SIG-M5 treated with dmso at 0.1 percent for 504 hours (cell line): ENCODE results near the gene AAK1.

ENCODE experiments used
- DNase-seq: peaks from one replicate; lab custom pipeline; 2025; ENCODE audit not compliant: unreplicated experiment; lab: John Stamatoyannopoulos, UW

The AAK1 gene

DNA sequence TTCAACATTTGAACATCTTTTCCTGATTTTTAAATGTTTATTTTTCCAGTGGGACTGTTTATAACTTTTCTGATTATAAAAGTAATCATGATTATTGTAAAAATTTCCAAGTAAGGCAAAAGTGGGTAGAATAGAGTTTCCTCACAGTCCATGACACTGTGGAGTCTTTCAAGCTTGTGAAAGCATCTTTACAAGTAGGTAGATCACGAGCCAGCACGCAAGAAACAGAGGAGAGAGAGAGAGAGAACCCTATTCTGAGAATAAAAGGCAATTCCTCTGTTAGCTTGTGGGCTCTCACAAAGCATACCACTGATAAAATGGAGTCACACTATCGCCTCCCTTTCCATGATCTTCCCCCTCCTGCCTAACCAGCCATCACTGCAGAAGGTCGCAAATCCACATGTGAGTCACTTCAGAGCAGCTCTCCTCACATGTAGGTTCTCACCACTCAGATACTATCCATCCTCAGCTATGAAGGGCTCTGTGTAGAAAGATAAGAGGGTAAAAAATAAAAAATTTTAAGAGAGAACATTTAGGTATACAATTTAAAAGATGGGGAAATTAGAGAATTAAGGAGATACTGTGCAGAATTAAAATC is 40.3 kb downstream of the AAK1 start:
- DNase-seq, result no peak

DNA sequence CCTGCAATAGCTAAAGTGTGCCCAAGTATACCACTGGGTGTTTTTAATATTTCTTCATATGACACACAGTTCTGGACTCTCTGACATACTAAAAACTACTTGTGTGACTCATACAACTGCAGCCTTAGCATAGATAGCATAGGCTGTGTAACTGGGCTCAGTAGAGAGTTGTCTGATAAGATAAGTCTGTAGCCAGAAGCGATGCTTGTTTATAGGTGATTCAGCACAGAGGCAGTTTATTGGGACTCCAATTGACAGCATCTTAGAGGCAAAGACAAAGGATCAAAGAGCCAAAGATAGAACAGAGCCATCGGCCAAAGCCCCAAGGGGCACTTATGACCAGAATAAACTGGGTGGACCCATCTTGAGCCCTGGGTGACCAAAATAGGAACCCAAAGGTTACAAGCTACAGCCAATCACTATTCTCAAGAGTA is 42.3 kb downstream of the AAK1 start:
- DNase-seq, result no peak

DNA sequence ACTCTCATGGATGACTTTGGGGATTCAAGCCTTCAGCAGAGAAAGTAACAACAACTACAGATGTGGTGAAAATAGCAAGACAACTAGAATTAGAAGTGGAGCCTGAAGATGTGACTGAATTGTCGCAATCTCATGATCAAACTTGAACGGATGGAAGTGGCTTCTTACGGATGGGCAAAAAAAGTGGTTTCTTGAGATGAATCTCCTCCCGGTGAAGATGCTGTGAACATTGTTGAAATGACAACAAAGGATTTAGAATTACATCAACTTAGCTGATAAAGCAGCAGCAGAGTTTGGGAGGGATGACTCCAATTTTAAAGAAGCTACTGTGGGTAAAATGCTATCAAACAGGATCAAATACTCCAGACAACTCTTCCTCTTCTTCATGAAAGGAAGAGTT is 43.1 kb downstream of the AAK1 start:
- DNase-seq, result no peak

- no peak for DNase-seq
These were observed 45.5 kb downstream of the AAK1 start for GRCh38 chr2:69597843-69598610.

- no peak for DNase-seq
These were observed 46.4 kb downstream of the AAK1 start for GRCh38 chr2:69597105-69597504.

- no peak for DNase-seq
These were observed 49.2 kb downstream of the AAK1 start for GRCh38 chr2:69594341-69594740.

DNA sequence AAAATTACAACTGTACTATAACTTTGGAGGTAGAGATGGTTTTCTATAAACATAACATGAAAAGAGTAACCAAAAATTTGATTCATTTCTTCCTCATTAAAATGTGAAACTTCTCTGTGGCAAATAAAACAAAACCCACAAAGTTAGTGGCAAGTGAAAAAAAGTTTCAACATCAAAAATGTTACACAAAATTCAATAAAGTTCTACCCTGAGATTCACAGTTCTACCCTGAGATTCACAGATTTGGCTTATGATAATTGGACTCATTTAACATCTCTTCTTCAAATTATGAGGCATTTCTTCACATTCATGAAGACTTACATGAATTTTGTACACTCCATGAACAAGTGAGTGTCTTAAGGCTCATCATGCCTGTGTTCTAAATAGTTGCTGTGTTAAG is 51.0 kb downstream of the AAK1 start:
- DNase-seq, result no peak

- DNase-seq, result no peak
These were observed 53.4 kb downstream of the AAK1 start for GRCh38 chr2:69589973-69590652.

DNA sequence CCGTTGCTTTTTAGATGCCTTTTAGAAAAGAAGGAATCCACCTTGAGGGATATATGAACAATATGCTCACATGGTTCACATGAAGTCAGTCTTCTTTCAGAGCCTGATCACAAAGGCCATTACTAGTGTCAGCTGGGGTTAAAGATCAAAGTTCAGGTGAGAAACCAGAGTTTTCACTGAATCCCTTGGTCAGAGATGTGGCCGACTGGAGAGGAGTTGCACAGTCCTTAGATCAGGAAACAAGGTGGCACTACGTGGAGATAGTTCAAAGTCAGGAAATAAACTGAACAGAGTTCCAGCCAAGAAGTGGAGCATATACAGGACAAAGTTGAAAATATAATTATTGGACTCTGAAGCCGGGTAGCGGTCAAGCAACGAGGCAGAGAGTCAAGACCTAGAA is 54.6 kb downstream of the AAK1 start:
- no peak for DNase-seq

DNA sequence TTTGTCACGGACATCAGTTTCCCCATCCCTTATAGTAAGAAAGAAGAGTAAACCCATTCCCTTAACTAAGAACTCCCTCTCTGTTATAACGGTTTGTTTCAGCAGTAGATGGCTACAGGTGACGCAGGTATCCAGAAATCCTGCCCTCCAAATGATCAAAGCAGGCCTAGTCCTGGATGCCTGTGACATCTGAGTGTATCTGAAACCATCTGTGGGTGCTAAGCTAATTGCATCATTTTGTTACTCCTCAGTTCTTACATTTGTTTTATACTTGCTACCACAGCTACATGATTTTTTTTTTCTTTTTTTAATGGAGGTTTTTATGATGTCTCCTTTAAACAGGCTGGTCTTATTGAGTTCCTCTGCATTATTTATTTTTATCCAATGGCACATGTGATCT is 55.1 kb downstream of the AAK1 start:
- no peak for DNase-seq

DNA sequence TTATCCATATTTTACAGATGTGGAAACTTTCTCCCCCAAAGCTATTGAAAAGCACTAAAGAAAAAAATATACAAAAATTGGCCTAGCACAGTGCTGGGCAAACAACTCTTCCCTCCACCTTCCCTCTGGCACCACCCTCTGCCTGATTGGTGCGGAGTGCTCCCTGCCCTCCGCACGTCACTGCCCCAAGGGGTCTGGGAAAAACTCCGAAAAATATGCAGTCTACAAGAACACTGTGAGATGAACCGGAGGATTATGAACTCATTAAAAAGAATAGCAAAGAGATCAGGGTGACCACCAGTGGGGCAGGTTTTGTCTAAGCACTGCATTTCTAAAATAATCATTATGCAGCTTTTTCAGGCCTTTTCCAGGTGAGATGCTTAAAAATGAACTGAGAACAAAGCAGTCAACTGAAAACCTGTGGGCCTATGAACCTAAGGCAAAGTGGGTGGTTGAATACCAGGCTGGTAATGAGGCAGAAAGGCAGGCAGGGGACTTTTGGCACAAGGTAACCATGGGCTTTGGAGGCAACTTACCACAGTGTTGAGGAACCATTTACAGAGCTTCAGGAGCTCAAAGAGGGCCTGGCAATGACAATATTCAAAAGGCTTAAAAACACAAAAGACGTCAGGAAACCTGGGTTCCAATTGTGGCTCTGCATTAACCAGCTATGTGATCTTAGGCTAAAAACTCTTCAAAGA is 57.5 kb downstream of the AAK1 start:
- DNase-seq, result no peak

DNA sequence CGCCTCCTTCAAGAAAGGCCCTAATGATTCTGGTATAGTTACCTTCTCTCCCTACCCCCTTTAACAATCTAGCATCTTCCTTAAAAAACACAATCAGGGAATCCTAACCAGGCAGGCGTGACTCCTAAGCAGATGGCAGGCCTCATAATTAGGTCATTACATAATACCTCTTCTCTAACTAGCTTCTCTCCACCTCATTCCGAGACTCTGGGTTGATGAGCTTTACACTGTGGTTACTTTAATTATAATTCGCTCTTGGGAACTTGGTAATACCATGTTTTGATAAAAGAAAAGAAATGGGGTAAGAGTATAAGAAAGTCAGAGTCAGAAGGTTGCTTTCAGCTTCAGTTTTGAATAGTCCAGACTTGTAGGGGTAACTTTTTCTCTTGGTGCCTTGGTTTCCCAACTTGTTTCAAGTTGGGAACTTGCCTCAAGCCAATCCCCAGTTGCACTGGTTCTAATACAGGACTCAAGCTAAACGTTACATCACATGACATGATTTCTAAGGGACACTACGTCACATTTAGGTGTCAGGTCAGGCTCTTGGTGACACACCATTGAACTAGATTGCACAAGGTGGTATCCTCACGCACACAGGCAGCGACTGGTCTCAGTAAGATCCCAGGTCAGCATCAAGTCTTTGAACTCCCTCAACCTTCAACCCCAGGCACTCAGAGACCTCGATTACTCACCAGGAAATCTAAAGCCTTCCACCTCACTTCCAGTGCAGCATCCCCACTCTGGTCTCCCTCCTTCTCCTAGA is 59.2 kb downstream of the AAK1 start:
- DNase-seq, result no peak

DNA sequence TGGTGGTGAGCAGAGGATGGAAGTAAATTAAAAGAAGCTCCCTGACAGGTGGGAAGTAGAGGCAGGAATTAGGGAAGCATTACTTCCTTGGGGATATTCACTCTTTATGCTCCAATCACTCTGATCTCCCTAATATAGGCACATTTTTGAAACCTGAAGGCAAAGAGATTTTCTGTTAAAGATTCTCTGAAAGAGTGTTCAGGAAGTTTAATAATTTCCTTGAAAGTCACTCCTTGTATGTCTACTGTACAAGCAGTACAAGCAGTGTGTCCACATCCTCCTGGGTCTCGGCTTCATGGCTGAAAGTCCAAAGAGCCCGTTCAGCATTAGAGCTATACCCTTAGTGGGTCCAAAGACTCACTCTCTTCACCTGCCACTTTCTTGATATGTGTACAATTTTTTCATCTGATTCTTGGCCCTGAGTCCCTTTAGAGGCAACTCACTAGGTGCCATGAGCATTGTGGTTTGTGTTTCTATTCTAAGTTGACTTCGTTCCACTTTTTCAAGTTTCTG is 60.2 kb downstream of the AAK1 start:
- DNase-seq, result no peak

DNA sequence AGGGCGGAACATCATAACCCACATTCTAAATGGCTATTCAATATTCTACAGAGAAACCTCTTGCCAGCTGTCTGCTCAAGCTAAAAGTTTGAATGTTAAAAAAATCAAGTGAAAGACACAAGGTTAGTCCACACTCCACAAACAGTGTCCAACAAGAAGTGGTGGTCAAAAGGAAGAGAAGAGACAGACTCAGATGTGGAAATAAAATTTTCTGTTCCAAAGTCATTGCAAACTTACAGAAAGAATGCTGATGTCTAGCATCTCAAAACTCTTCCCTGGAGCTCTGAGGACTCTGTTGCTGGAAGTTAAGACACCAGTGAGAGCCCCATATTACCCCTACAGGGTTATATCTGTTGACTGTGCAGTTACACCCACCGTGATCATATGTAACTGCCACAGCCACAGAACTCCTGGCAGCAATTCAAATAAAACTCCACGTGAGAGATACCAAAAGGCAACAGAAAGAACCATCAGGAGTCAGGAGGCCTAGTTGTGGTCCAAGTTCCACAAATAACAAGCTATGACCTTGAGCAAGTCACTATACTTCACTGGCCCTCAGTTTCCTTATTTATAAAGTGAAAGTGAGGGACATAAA is 60.9 kb downstream of the AAK1 start:
- DNase-seq, result peak; percentile 43

DNA sequence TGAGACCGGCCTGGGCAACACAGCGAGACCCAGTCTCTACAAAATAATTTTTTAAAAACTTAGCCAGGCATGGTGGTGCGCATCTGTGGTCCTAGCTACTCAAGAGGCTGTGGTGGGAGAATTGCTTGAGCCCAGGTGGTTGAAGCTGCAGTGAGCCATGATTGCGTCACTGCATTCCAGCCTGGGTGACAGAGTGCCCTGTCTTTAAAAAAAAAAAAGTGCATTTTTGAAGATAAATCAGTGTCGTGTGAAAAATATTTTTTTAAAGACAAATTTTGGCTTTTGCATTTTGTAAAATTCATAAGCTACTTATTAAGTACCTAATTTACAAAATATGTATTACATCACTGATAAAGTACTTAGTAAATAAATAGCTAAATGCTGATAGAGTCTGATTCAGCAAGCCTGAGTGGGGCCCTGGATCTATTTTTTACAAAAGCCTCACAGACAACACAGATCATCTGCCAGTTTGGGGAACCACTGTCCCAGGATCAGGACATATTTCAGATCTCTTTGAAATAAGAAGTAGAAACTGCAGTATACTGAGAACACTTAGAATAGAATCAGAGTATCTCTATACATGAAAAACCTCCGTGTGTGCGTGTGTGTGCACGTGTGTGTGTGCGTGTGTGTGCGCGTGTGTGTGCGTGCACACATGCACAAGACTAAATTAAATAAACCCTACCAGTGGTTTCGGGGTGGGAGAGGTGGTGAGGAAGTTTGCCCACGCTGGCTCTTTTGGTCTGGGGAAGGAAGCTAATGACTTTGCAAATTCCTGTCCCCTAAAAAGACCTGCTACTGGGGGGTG is 61.6 kb downstream of the AAK1 start:
- DNase-seq, result peak; percentile 79

DNA sequence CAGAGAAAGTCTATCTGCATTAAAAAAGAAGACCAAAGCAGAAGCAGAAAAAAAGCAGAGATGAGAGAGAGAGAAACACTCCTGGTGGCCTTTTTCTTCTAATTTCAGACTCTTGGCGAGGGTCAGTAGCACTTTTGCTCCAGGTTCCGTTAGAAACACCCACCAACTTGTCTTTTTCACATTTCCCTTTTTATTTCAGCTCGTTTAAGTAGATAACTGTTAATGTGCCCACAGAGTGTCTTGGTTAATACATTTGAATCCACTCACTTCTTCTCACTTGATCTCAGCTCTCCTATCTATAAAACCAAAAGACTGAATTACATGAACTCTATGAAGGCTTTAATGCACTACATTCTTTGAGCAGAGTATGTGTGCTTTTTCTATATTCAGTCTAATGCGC is 63.1 kb downstream of the AAK1 start:
- no peak for DNase-seq

DNA sequence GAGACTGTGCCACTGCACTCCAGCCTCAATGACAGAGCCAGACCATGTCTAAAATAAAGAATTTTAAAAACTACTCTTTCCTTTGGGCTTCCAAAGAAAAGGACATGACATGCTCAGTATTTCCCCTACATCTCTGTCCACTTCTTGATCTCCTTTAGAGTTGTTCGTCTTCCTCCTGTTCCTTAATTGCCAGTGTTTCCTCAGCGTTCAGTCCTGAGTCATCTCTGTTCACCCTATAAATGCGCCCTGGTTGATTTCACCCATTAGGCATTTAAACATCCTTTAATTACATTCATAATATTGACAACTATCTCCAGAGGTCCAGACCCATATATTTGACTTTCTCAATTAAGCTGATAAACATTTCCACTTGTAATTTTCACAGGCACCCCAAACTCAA is 64.0 kb downstream of the AAK1 start:
- no peak for DNase-seq

DNA sequence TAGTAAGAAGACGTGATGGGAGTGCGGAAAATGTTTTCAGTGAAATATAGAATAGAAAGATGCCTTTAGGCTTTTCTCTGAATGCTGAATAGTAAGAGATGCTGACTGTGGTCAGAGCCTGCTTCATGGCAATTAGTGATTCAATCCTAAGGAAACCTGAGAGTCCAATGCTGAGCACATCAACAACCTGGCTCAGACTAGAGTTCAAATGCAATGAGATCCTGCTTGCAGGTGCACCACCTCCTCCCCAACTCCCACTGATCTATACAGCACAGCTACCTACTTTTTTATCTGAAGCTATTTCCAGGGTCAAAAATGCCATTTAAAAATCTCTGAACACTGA is 65.4 kb downstream of the AAK1 start:
- DNase-seq, result no peak

DNA sequence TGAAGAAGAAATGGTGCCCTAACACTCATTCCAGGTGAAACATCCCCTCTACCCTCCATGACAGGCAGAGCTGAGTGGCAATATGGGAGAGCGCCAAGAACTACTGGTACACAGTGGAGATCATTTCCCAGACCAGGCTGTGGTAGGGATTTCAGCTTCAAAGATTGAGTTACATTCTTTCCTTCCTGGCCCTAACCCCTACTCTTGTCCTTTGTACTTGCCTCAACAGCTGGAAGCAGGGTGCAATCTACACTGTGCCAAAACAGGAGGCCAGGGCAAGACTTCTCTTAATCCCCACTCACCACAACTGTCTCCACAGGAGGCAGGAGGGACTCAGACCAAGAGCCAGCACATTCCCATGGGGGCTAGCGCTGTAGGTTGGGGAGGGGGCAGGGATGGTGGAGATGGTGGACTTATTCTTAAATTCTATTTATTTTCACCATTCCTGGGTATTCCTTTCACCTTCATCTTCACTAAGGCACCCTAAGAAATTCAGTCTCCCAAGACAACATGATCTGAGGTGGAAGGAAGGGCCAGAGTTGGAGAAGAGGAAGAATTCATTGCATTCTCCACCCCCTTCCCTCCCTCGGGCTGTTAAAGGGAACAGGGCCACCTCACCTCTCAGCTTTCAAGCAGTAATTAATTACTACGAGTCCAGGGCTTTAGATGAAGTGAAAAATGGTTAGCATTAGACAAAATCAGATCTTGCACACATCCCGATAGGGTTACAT is 65.9 kb downstream of the AAK1 start:
- no peak for DNase-seq
